ENCODE data around the gene TULP4.

TULP4 gene

DNA sequence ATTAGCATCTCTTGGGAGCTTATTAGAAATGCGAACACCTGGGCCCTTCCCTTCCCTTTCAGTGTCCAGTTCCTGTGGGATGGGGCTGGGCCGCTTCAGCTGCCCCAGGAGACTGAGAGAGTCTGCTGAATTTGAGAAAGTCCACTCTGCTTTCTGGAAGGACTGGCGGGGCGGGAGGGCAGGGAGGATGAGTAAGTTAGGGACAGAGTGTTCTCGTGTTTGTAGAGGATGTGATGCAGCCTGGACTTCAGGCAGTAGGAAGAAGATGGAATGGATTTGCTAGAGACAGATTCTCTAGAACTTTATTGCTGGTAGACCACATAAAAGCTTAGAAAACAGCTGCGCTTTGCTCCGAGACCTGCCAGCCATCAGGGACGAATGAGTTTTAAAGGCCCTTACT, 1.1 kb upstream of the TULP4 start:
- no peak overlapping the region for H3K27ac ChIP-seq
- H3K4me3 ChIP-seq = no peak overlapping the region
- no peak for DNase-seq (ENCODE audit: low spot score)
- TF ChIP-seq, protein P1, sequence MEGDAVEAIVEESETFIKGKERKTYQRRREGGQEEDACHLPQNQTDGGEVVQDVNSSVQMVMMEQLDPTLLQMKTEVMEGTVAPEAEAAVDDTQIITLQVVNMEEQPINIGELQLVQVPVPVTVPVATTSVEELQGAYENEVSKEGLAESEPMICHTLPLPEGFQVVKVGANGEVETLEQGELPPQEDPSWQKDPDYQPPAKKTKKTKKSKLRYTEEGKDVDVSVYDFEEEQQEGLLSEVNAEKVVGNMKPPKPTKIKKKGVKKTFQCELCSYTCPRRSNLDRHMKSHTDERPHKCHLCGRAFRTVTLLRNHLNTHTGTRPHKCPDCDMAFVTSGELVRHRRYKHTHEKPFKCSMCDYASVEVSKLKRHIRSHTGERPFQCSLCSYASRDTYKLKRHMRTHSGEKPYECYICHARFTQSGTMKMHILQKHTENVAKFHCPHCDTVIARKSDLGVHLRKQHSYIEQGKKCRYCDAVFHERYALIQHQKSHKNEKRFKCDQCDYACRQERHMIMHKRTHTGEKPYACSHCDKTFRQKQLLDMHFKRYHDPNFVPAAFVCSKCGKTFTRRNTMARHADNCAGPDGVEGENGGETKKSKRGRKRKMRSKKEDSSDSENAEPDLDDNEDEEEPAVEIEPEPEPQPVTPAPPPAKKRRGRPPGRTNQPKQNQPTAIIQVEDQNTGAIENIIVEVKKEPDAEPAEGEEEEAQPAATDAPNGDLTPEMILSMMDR (IDR thresholded peaks at IDR 0.05) = no peak

DNA sequence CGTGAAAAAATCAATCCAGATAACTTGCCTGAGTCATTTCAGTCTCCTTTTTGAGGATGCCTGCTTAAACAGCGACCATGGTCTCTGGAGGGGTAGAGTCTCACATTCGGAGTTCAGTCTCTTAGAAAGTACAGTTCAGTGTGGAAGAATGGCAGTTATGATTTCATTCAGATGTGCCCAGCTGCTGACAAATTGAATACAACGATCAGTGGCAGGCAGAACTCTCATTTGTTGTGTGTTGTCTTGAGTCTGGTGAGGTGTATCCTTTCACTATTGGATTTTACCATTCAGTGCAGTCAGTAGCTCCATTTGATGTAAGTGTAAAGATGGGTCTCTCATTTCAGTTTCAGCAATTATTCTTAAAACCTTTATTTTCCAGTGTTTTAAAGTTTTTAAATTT, 639 bp upstream of the TULP4 start:
- H3K27ac ChIP-seq = no peak overlapping the region
- no peak overlapping the region for H3K4me3 ChIP-seq
- no peak for DNase-seq (ENCODE audit: low spot score)
- TF ChIP-seq, protein P1 (IDR thresholded peaks at IDR 0.05) = no peak

DNA sequence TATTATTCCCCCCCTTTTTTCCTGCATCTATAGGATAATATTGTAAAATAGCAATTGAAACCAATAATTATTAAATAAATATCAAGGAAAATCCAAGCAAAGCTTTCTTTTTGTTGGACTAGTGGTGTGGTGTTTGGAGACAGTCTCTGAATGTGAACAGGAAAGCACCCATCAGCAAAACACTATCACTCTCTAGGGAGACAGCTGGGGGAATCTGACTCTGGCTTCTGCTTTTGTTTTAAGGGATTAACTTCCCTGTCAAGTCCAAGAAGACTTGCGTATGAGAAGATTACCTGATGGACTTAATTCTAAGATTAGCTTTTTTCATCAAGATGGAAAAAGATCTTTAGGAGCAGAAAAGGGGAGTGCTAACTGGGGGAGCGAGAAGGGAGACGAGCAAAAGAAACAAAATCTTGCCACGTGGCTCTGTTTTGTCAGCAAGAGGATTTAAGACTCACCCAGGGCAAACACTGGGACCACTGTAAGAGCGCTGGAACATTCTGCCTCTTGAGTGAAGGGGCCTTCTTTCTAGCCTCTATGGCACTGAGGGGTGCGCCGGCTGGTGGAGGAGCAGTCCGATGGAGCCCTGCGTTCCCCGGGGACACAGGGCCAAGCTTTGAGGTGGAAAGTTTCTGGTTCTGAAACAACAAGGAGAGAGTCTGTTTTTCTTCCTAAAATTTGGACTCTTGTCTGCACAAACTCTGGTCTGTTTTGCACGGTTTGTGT, 570 bp downstream of the TULP4 start:
- DNase-seq (ENCODE audit: low spot score) = no peak

DNA sequence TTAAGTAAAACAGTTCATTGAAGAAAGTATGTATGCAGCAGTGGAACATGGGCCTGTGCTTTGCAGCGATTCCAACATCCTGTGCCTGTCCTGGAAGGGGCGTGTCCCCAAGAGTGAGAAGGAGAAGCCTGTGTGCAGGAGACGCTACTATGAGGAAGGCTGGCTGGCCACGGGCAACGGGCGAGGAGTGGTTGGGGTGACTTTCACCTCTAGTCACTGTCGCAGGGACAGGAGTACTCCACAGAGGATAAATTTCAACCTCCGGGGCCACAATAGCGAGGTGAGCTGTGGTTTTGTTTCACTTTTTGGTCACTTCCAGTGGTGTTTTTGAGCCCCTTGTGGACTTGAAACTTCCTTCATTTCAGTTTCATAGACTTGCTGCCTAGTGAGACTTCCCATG, 1.7 kb downstream of the TULP4 start:
- H3K27ac ChIP-seq = no peak overlapping the region
- H3K4me3 ChIP-seq = no peak overlapping the region
- DNase-seq (ENCODE audit: low spot score) = no peak
- TF ChIP-seq, protein P1 (IDR thresholded peaks at IDR 0.05) = no peak

More for the DNA sequence above, 570 bp downstream of the TULP4 start:
- no peak overlapping the region for H3K4me3 ChIP-seq
- TF ChIP-seq, protein P1 (IDR thresholded peaks at IDR 0.05) = no peak
- no peak overlapping the region for H3K27ac ChIP-seq

DNA sequence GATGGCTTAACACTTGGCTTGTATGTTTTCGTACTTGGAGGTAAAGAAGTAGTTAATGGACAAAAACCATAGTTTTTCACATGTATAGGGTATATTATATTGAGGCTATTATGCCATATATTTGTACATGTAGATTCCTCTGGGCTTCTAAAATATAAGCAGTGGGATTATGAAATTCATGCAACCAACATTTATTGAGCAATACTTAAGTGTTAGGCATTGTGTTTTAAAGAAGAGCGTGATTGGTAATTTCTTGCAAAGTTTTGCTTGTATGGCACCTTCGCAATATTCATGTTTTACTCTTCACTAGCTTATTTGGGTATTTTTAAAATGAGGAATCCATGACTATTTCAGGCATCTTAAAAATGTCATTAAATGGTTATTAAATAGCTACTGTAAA, 2.5 kb downstream of the TULP4 start:
- Histone ChIP-seq H3K4me3 (no peak overlapping the region), H3K27ac (no peak overlapping the region)
- no peak for DNase-seq (ENCODE audit: low spot score)
- TF ChIP-seq, protein P1 (IDR thresholded peaks at IDR 0.05) = no peak

DNA sequence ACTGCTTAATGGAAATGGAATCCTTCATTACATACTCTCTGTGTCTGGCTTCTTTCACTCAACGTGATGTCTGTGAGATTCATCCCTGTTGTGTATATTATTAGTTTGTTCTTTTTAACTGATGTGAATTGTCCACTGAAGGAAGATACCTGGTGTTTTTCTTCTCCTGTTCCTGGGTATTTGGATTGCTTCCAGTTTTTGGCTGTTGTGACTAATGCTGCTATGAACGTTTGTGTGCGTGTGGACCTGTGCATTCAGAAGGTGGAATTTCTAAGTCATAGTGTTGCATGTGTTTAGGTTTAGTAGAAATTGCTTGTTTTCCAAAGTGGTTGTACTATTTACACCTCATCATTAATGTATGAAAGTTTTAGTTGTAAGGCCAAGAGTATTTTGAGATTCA, 3.8 kb downstream of the TULP4 start:
- TF ChIP-seq, protein P1 (IDR thresholded peaks at IDR 0.05) = no peak
- H3K4me3 ChIP-seq = no peak overlapping the region
- no peak overlapping the region for H3K27ac ChIP-seq
- no peak for DNase-seq (ENCODE audit: low spot score)

DNA sequence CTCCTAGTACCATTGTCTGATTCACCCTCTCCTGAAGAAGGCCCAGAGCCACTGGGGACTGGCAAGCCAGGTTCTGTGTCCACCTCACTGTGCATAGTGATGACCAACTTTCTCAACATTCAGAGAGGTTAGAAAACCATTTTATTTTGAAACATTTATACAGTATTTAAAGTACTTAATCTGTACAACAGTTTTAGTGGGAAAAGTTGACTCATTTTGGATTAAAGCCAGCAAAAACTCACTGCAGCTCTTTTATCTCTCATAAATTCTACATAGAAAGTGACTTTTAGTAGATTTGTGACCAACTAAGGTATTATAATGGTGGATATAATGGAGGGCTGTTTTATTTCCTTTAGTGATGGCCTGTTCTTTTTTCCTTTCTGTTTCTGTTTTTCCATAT, 9.7 kb downstream of the TULP4 start:
- no peak overlapping the region for H3K4me3 ChIP-seq
- DNase-seq (ENCODE audit: low spot score) = no peak
- H3K27ac ChIP-seq = no peak overlapping the region
- TF ChIP-seq, protein P1 (IDR thresholded peaks at IDR 0.05) = no peak

All from coronary artery (tissue), 2 donors.